ENCODE measurements around the gene SH3YL1.

GRCh38 chr2:285531-285930, 21.7 kb upstream of the SH3YL1 start:
- TF ChIP-seq CTCF (IDR thresholded peaks at IDR 0.05; ENCODE audit: insufficient read depth, low read length, poor library complexity, severe bottlenecking) (no peak), EZH2phosphoT487 (conservative IDR thresholded peaks at IDR 0.05; ENCODE audit: low read length) (no peak)

Measured in SU-DHL-6 (cell line).